SU-DHL-6 (cell line): Measurements from ENCODE around the gene TMPRSS4.

Experiments
- CTCF ChIP-seq: fragments of 200-600 bp; sonication (generic); IDR thresholded peaks from one replicate; pipeline ENCODE4 v1.5.1; 2017; ENCODE audit warnings: antibody characterized with exemption, mild to moderate bottlenecking, low read length, moderate library complexity; ENCODE audit not compliant: insufficient read depth, poor library complexity, severe bottlenecking
- EZH2phosphoT487 ChIP-seq: fragments of 200-600 bp; sonication (generic), shearing (Covaris generic); conservative IDR thresholded peaks from 2 replicates; pipeline ENCODE4 v1.6.1; 2018; ENCODE audit warnings: mild to moderate bottlenecking, antibody characterized with exemption, low read length, moderate library complexity, mixed read lengths

- TF ChIP-seq CTCF = no peak
- no peak for TF ChIP-seq EZH2phosphoT487
Observed at GRCh38 chr11:118064956-118065355, 11.9 kb upstream of the TMPRSS4 start.
